Keratinocyte (primary cell): ENCODE measurements around the gene CERK. TPM values are rescaled to one million over a fixed set of nuclear protein-coding genes. Genes with fewer than 3 reads are reported as not detected.

ENCODE experiments used
- DNase-seq: peaks from one replicate; pipeline ENCODE4 v3.0.0-alpha.2; 2011; ENCODE audit warnings: low read depth, missing footprints, low spot score
- FAIRE-seq: peaks from 2 replicates; lab custom pipeline; 2011; peaks lifted over from hg19 to GRCh38; lab: Jason Lieb, UNC
- H2AFZ ChIP-seq: 2 replicates; pipeline ENCODE4 v1.6.0; 2012; ENCODE audit warnings: low read length, control low read depth, inconsistent platforms; ENCODE audit not compliant: control insufficient read depth
- H3K27ac ChIP-seq: 2 replicates; pipeline ENCODE4 v1.5.1; 2011; ENCODE audit warnings: low read length; ENCODE audit not compliant: control insufficient read depth, insufficient read depth
- H3K27me3 ChIP-seq: 3 replicates; pipeline ENCODE4 v1.6.0; 2011; ENCODE audit warnings: low read length; ENCODE audit not compliant: control insufficient read depth, insufficient read depth; ENCODE audit errors: extremely low read depth
- H3K36me3 ChIP-seq, 2 experiments: 2 replicates in 1 of 2; 3 replicates in 1 of 2; pipeline ENCODE4 v1.5.1; 2011; ENCODE audit warnings: low read length in 2 of 2, mild to moderate bottlenecking in 1 of 2; ENCODE audit not compliant: control insufficient read depth in 2 of 2, insufficient read depth in 2 of 2; ENCODE audit errors: extremely low read depth in 1 of 2
- H3K4me1 ChIP-seq: 3 replicates; pipeline ENCODE4 v1.5.1; 2011; ENCODE audit warnings: low read length; ENCODE audit not compliant: control insufficient read depth, insufficient read depth; ENCODE audit errors: extremely low read depth
- H3K4me2 ChIP-seq: 3 replicates; pipeline ENCODE4 v1.6.0; 2011; ENCODE audit warnings: low read depth, low read length; ENCODE audit not compliant: control insufficient read depth, insufficient read depth; ENCODE audit errors: extremely low read depth
- H3K4me3 ChIP-seq, 3 experiments: fragments of 200-600 bp in 1 of 3; sonication (generic) in 1 of 3; 2 replicates in 2 of 3; 3 replicates in 1 of 3; pipeline ENCODE4 v1.5.1; 2011 to 2016; ENCODE audit warnings: low read length in 3 of 3, mild to moderate bottlenecking in 3 of 3, control low read depth in 2 of 3, inconsistent platforms in 1 of 3, low read depth in 1 of 3, mixed read lengths in 1 of 3, mixed run types in 1 of 3, moderate library complexity in 1 of 3; ENCODE audit not compliant: control insufficient read depth in 2 of 3, insufficient read depth in 2 of 3; ENCODE audit errors: extremely low read depth in 1 of 3
- H3K79me2 ChIP-seq: 2 replicates; pipeline ENCODE4 v1.6.0; 2012; ENCODE audit warnings: low read length; ENCODE audit not compliant: control insufficient read depth, insufficient read depth
- H3K9ac ChIP-seq: 3 replicates; pipeline ENCODE4 v1.6.0; 2011; ENCODE audit warnings: low read length; ENCODE audit not compliant: control insufficient read depth, insufficient read depth; ENCODE audit errors: extremely low read depth
- H3K9me1 ChIP-seq: 3 replicates; pipeline ENCODE4 v1.6.0; 2011; ENCODE audit warnings: low read length; ENCODE audit not compliant: control insufficient read depth, insufficient read depth; ENCODE audit errors: extremely low read depth
- H3K9me3 ChIP-seq: 2 replicates; pipeline ENCODE4 v1.5.1; 2012; ENCODE audit warnings: low read depth, low read length; ENCODE audit not compliant: control insufficient read depth
- H4K20me1 ChIP-seq: 3 replicates; pipeline ENCODE4 v1.6.0; 2011; ENCODE audit warnings: low read length; ENCODE audit not compliant: control insufficient read depth, insufficient read depth; ENCODE audit errors: extremely low read depth
- CTCF ChIP-seq, 3 experiments: IDR thresholded peaks in 1 of 3; conservative IDR thresholded peaks in 1 of 3; optimal IDR thresholded peaks in 1 of 3; 2 replicates in 2 of 3; 3 replicates in 1 of 3; pipeline versions ENCODE3 to v1.5.1; 2011; ENCODE audit warnings: low read length in 3 of 3, mild to moderate bottlenecking in 3 of 3, moderate library complexity in 2 of 3, control low read depth in 1 of 3, inconsistent platforms in 1 of 3; ENCODE audit not compliant: insufficient read depth in 2 of 3; ENCODE audit errors: extremely low read depth in 1 of 3
- EZH2 ChIP-seq: IDR thresholded peaks from one replicate; pipeline ENCODE4 v1.6.1; 2012; ENCODE audit warnings: inconsistent platforms, mild to moderate bottlenecking, low read length, moderate library complexity
- dilution Hi-C: fragments of 300-500 bp; cut with MboI; formaldehyde crosslinking; loops from one replicate; pipeline ENCODE4 v1.7.0; 2020; ENCODE audit warnings: low sequenced_read_pairs; ENCODE audit not compliant: extremely low pct_ligation_motif_present
- polyA plus RNA-seq, 5 experiments: library from polyadenylated mRNA; depleted of rRNA in 3 of 5; stranded (reverse) in 3 of 5; stranded (forward) in 1 of 5; unstranded in 1 of 5; fragments of >200 nt; gene quantifications; 1 replicate in 1 of 5; 2 replicates in 3 of 5; 3 replicates in 1 of 5; pipeline versions ENCODE4 v1.2.1 to v1.2.3, GENCODE V29; 2011 to 2012; ENCODE audit warnings: missing spikeins in 2 of 5, low read depth in 1 of 5, low replicate concordance in 1 of 5

The CERK gene
- polyA plus RNA-seq, 1 donor (not counting 4 experiments of a cell fraction or from before 2014, with no cell fraction given) = 11.9 TPM

- Histone ChIP-seq H2AFZ (no peak overlapping the region), H3K36me3 (no peaks in the 10 kb centered on the region), H3K9me3 (no peaks in the 10 kb centered on the region), H3K27me3 (no peaks in the 10 kb centered on the region), H3K9me1 (no peaks in the 10 kb centered on the region), H3K4me3 (no peak overlapping the region), H3K4me2 (no peak overlapping the region), H4K20me1 (no peaks in the 10 kb centered on the region), H3K4me1 (peaks cover 12% of the 10 kb centered on the region), H3K27ac (no peak overlapping the region), H3K79me2 (no peaks in the 10 kb centered on the region), H3K9ac (no peak overlapping the region)
- DNase-seq (no peak), FAIRE-seq (no peak)
- TF ChIP-seq EZH2 = no peak
- no peak for TF ChIP-seq CTCF (optimal IDR thresholded peaks at IDR 0.05 in 1 of 3, IDR thresholded peaks at IDR 0.05 in 1 of 3, conservative IDR thresholded peaks at IDR 0.05 in 1 of 3; ENCODE audit: extremely low read depth in 1 of 3, insufficient read depth in 2 of 3, low read length in 3 of 3)
- dilution Hi-C loops = no loop called here
Measured at GRCh38 chr22:46755525-46755924, 17.5 kb upstream of the CERK start.

DNA sequence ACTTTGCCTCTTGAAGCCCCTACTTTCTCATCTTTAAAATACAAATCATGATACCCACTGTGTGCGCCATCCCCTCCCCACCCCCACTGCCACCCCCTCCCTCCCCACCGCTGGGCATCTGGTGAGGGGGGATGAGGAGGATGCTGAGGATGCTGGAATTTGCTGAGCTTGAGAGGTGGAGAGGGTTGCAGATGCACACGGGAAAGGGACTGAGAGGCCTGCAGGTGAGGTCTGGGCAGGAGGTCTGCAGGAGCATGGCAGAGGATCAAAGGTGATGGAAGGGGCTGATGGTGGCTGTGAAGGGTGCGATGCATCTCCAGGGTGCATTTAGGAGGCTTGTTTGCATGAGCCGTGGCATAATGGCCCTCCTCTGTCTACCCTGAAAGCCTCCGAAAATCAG is 16.8 kb upstream of the CERK start:
- TF ChIP-seq CTCF (optimal IDR thresholded peaks at IDR 0.05 in 1 of 3, IDR thresholded peaks at IDR 0.05 in 1 of 3, conservative IDR thresholded peaks at IDR 0.05 in 1 of 3; ENCODE audit: extremely low read depth in 1 of 3, insufficient read depth in 2 of 3, low read length in 3 of 3) = no peak
- no peak for TF ChIP-seq EZH2
- dilution Hi-C loops = no loop called here
- H3K36me3 ChIP-seq = no peaks in the 10 kb centered on the region
- DNase-seq (no peak), FAIRE-seq (no peak)
- no peak overlapping the region for H3K27ac ChIP-seq
- H3K9me3 ChIP-seq = no peaks in the 10 kb centered on the region
- H4K20me1 ChIP-seq = no peaks in the 10 kb centered on the region
- no peak overlapping the region for H3K4me3 ChIP-seq
- H3K4me2 ChIP-seq = peak overlapping the region; percentile 37
- no peaks in the 10 kb centered on the region for H3K79me2 ChIP-seq
- H3K4me1 ChIP-seq = peaks cover 12% of the 10 kb centered on the region
- no peak overlapping the region for H3K9ac ChIP-seq
- H3K27me3 ChIP-seq = no peaks in the 10 kb centered on the region
- peak overlapping the region; percentile 27 for H2AFZ ChIP-seq
- H3K9me1 ChIP-seq = no peaks in the 10 kb centered on the region
